NB4 (cell line): Measurements from ENCODE around the gene ADGRE1.

Experiments
- CTCF ChIP-seq: IDR thresholded peaks from one replicate; pipeline ENCODE4 v1.5.1; 2012; ENCODE audit warnings: low read depth, low read length
- MAX ChIP-seq: IDR thresholded peaks from 2 replicates; pipeline ENCODE4 v1.6.1; 2011; ENCODE audit warnings: low read depth, low read length
- MYC ChIP-seq: IDR thresholded peaks from 2 replicates; pipeline ENCODE4 v1.6.1; 2011; ENCODE audit warnings: low read depth, low read length
- POLR2A ChIP-seq: IDR thresholded peaks from 2 replicates; pipeline ENCODE4 v1.6.1; 2011; ENCODE audit warnings: mild to moderate bottlenecking; ENCODE audit not compliant: insufficient read length; ENCODE audit errors: extremely low read depth

- TF ChIP-seq POLR2A (no peak), CTCF (no peak), MYC (no peak), MAX (no peak)
Observed at GRCh38 chr19:6847828-6848200, 39.6 kb upstream of the ADGRE1 start.
